GM19193 (cell line): ENCODE results near the gene DNAJC4.
A peak's percentile ranks its signal among the peaks of the same experiment; 100 is the strongest.

ENCODE experiments used
- POLR2A ChIP-seq: IDR thresholded peaks from 4 replicates; pipeline ENCODE4 v1.6.1; 2011; ENCODE audit not compliant: insufficient read depth, insufficient read length; ENCODE audit errors: extremely low read depth

Gene DNAJC4, protein sequence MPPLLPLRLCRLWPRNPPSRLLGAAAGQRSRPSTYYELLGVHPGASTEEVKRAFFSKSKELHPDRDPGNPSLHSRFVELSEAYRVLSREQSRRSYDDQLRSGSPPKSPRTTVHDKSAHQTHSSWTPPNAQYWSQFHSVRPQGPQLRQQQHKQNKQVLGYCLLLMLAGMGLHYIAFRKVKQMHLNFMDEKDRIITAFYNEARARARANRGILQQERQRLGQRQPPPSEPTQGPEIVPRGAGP

DNA sequence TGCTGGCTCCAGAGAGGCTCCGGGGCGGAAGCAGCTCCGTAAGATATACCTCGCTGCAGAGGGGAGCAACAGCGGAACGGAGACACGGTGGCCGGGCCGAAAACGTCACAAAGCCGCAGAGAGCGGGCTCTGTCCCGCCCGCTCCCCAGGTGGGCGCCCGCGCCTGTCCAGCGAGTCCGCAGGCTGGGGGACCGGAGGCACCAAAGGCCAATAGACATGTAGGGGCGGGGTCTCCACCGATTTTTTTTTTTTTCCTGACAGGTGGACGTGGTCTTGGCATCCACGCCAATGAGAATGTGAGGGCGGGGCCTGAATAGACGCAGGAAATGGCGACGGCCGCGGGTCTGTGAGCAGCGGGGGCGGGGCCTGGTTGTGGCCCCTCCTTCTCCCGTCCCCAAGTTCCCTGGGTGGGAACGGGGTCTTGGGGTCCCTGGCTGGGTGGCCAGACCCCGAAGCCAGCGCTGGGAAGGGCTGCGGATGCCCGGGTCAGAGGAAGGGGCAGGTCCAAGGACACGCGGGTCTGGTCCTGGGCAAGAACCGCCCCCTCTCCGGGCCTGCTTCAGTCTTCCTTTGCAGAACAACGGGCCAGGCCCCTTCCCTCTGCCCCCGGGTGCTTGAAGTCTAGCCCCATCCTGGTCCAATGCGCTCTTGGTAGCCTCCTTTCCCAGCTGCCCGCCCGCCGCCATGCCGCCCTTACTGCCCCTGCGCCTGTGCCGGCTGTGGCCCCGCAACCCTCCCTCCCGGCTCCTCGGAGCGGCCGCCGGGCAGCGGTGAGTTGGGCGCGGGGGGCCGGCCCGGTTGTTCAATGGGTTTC lies at the start of gene DNAJC4:
DNAJC4 (plus strand) TSS at position 378 of the 814 bp plus-strand sequence; CDS start at position 685, 307 bp downstream.
- peak; percentile 66 for TF ChIP-seq POLR2A

DNA sequence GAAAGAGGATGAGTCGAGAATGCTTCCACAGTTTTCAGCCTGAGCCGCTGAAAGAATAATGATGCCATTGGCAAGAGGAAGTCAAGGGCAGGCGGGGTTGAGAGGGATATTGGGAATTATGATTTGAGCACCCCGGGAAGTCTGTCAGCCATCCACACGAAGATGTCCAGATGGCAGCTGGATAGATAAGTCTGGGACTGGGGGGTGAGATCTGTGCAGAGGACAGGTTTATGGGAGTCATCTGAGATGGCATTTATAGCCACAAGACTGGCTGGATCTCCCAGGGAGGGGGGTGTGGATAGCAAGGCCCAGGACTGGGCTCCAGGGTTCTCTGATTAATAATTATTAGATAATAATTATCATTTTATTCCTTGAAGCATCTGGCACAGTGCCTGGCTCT lies 49.5 kb upstream of the DNAJC4 start:
- no peak for TF ChIP-seq POLR2A

DNA sequence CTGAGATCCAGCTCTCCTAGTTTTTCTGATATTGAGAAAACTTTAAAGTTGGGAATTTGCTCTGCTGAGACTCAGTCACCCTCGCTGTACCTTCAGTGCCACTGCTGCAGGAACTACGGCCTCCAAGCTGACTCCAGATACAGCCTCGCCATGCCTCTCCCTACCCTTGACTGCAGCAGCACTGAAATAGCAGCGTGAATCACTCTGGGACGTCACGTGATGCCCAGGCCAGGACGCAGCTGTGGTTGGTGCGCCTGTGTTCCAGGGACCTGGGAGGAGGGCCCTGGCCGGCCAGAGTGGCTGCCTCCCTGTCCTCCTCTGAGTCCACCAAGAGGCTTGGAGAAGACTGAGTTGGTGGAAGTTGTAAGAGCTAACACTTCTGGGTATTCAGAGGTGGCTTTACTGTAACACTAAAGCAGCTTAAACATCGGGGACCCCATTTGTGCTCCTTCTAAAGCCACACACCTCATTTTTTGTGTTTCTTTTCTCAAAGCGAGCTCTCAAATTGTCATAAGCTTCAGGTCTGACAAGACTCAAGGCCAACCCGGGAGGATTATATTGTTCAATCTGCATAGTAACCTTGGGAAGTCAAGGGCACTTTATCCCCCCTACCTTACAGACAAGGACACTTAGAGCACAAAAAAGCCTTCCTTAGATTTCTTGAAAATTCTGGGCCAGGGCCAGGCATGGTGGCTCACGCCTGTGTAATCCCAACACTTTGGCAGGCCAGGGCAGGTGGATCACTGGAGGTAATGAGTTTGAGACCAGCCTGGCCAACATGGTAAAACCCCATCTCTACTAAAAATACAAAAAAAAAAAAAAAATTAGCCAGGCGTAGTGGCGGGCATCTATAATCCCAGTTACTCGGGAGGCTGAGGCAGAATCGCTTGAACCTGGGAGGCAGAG lies 48.6 kb upstream of the DNAJC4 start:
- peak; percentile 64 for TF ChIP-seq POLR2A

DNA sequence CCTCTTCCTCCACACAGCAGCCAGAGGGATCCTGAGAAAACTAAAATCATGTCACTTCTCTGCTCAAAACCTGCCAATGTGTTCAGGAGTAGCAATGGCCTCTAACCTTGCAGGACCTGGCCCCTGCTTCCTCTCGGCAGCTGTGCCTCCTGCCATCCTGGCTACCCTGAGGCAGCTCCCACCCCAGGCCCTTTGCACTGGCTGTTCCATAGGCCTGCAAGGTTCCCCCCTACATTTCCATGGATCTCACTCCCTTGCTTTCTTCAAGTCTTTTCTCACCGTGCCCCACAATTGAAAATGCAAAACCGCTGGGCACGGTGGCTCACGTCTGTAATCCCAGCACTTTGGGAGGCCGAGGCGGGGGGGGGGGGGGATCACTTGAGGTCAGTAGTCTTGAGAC lies 46.5 kb upstream of the DNAJC4 start:
- no peak for TF ChIP-seq POLR2A

DNA sequence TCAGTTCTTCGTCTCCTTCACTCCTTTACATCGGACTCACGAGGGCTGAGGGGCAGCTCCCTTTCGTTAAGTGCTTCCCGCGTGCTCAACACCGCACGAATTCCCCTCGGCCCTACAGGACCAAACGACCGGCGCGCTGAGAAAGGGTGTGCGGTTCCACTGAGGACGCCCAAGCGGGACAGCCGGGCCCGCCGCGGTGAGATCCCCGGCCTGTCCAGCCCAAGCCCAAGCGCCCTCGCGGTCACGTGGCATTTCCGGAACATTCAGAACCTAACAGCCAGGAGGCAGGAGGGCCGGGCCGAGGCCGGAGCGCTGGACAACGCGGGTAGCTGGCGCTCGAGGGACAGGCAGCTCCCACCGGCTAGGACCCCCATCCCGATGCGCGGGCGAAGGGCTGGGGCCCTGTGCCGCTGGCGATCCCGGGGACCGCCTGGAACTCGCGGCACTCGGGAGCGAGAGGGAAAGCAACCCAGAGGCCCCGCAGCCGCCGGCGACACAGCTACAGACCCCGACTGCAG lies 45.1 kb upstream of the DNAJC4 start:
- peak; percentile 99 for TF ChIP-seq POLR2A

DNA sequence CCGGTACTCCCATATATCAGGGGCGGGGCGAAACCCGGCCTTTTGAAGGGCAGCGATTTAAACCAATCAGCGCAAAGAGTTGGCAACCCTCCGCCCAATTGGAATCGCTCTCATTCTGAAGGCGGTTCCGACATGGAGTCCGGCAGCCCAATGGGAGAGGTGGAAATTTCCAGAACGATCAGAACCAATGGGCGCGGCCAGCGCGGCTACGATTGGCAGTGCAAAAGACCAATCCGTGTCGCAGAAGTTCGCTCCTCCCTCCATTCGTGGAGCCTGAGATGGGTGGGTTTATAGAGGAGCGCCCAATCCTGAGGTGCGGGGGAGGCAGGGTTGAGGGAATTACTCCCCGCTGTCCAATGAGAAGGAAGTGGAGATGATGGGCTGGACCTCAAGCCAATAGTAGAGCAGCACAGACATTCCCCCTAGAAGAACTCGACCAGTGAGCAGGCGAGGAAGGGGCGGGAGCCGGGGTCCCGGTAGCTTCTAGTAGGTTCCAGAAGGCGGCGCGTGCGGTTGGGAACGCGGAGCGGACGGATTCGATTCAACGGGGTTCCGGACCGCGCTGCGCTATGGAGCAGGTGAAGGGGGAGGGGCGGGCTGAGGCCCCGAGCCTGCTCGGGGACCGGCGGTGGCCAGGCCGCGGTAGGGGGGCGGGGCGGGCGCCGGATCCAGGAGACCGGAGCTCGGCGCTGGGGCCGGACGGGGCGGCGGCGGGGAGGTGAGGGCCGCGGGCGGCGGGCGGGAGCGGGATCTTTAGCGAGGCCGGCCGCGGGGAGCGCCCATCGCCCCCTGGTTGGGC lies 44.5 kb upstream of the DNAJC4 start, which contains the start of gene STIP1:
STIP1 (plus strand) TSS at position 479 of the 799 bp plus-strand sequence; CDS start at position 570, 91 bp downstream.
- TF ChIP-seq POLR2A: no peak

DNA sequence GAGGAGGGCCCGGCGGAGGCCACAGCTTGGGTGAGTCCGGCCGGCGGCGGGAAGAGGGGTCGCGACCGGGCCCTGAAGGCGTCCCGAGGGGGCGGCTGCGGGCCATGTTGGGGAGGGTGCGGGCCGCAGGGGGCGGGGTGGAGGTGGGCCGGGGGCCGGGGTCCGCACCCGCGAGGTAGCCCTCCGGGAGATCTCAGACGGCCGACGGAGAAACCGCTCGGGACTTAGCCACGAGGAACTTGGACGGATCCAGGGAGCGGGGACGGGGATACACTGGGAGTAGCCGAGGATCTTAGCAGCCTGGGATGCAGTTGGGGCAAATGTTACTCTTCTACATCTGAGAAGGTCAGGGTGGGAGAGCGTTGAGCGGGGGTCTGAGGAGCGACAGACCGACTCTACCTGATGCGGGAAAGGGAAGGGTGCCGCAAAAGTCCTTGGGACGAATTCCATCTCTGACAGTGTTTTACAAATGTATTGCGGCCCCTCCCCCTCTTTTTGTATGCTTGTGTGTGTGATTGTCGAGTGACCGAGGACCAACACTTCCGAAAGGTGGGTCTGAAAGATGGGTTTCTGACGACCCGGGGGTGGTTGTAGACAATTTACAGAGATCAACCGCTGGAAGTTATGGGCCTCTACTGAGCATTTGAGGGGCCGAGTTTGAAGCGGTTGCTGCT lies 43.7 kb upstream of the DNAJC4 start:
- TF ChIP-seq POLR2A: no peak

DNA sequence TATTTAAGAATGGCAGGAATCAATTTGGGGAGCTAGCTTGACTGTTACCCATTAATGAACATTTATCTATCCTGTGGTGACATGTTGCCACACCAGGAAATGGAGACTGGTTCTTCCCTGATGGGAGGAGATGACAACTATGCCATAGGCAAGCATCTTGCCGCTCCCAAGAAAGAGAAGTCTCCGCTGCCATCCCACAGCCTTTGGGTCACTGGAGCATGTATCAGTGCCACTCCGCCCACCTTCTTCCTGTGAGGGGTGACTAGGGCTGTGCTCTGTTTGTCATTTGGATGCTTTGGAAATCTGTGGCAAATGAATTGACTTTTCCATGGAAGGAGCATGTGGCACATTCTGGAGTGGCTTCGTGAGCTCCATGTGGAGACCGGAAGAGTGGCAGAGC lies 37.9 kb upstream of the DNAJC4 start:
- no peak for TF ChIP-seq POLR2A

DNA sequence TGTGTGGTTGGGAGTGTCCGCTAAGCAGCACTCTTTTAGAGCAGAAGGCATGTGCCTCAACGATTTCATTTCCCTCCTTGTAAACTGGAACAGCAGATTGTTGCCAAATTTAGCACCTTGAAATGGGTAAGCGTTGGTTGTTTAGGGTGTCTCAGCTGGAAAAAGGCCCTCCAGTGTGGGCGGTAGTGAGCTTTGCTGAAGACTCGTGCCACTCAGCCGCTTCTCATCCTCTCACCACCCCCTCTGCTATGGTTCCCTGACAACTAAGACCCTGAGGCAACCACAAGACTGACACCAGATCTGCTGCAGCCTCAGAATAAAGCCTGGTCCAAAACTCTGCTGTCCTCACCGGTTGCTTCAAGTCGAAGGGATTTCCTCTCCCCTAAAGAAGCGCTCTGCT lies 33.7 kb upstream of the DNAJC4 start:
- TF ChIP-seq POLR2A: no peak

DNA sequence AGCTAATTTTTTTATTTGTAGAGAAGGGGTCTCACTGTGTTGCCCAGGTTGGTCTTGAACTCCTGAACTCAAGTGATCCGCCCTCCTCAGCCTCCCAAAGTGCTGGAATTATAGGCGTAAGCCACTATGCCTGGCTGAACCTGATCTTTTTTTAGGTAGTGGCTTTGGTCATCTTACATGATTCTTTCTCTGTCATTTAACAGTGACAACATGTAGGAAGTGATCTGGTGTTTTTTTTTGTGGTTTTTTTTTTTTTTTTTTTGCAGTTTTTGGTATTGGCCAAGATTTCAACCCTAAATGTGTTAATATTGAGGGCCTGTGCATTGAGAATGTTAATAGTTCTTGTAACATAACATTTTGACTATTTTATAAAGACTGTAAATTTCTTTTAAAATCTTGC lies 31.8 kb upstream of the DNAJC4 start:
- TF ChIP-seq POLR2A: no peak

DNA sequence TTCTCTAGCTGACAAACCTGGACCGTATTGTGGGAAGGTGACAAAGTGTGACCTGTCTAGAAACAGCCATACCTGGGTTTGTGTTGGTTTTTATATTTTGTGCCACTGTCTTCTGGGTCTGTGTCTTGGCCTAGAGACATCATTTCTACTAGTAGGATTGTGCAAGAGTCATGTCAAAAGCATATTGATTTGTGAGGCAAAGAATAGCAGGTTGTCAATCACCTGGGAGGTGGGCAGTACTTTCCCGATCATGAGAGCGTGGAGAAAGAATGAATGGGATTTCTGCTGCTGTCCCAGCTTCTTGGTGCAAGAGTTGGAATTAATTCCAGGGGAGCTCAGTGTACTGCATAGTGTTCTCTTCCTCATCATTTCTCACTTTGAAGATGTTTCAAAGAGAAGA lies 28.8 kb upstream of the DNAJC4 start:
- no peak for TF ChIP-seq POLR2A

DNA sequence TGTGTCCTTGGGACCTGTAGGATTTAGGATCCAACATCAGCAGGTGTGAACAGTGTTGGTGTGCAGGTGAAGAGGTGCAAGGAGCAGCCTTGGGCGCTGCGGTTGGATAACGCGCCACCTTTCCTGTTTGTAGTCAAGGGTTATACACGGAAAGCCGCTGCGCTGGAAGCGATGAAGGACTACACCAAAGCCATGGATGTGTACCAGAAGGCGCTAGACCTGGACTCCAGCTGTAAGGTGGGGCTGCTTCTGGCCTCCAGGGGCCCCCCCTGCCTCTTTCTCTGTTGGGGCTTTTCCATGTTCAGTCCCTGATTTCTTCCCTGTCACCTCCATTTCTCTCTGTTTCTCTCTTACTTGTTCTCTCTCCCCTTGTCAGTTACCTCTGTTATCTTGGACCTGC lies 27.4 kb upstream of the DNAJC4 start:
- TF ChIP-seq POLR2A: no peak

DNA sequence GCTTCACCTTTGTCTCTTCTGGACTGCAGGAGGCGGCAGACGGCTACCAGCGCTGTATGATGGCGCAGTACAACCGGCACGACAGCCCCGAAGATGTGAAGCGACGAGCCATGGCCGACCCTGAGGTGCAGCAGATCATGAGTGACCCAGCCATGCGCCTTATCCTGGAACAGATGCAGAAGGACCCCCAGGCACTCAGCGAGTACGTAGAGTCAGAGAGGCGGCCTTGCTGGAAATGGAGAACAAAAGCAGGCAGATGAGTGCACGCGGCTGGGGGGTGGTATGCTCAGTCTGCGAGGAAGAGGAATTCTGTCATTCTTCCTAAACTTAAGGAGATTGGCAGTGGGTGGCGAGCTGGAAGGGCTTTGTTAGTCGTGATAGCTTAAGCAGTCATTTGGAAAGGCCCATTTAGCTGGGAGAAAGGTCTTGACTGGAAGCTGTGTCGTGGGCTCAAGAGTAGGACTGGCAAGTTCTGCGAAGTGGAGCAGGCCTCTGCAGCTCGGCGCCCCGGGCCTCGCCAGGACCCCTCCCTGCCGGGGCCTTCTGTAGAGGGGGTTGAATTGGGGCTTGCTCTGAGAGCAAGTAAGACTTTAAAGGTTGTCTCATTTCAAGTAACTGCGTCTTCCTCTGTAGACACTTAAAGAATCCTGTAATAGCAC lies 26.8 kb upstream of the DNAJC4 start:
- no peak for TF ChIP-seq POLR2A
